HG03064 (cell line): Measurements from ENCODE around the gene ASTN2.
"Not testable (repeated sequence)": the region's sequence is repeated elsewhere in the genome, so short reads cannot be mapped to it uniquely, and the experiment has no call there.

Experiments used
- ATAC-seq: cut with Tn5 transposase; IDR thresholded peaks from one replicate; pipeline ENCODE4 v1.9.1; 2021; ENCODE audit warnings: low read depth; ENCODE audit not compliant: unreplicated experiment

Gene ASTN2

DNA sequence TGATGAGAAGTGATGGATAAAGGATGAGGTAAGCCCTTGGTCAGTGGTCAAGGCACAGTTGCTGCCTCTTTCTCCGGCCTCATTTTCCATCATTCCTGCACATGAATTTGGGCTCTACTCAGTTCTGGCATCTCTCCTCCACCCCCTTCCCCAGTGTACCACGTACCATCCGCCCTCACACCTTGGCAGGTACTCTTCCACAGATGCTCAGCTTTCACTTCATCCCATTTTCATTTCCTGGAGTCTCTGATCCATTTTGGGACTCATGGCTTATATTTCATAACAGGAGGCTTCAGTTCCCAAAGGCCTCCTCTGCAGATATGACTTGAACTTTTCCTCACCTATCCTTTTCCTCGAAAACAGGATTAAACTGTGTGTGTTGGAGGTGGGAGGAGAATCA is 326.7 kb downstream of the ASTN2 start:
- ATAC-seq: no peak

DNA sequence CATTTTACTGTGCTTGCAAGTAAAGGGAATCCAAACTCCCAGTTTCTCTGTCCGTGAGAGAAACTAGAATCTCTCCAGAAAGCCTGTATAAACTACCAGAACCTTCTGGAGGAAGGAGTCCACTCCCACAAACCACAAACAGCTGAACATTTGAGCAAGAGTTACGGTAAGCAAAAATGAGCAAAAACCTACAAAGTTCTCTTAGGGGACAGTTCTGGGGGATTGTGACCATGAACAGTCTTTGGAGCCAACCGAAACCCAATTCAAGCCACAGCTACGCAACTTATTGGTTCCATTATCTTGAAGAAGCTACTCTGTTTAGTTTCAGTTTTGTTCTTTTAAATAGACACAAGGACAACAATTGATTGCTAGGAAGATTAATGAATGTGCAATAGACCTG is 330.6 kb downstream of the ASTN2 start:
- ATAC-seq: no peak

DNA sequence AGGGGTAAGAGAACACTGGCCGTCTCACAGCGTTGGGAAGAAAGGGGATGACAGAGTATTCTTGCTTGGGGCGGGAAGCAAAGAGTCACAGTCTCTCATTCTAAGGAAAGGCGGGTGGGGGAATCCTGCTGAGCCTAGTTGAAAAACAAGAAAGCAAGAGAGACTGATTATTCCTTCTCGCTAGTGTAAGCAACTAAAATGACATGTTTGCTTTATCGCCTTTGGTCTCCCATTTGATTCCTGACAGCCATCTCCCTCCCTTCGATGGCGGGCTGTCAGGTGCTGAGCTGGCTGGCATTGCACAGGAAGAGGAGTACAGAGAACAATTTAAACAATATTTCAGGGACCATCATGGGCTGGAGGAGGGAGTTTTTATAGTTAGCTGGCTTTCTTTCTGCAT is 331.3 kb downstream of the ASTN2 start:
- ATAC-seq: no peak

DNA sequence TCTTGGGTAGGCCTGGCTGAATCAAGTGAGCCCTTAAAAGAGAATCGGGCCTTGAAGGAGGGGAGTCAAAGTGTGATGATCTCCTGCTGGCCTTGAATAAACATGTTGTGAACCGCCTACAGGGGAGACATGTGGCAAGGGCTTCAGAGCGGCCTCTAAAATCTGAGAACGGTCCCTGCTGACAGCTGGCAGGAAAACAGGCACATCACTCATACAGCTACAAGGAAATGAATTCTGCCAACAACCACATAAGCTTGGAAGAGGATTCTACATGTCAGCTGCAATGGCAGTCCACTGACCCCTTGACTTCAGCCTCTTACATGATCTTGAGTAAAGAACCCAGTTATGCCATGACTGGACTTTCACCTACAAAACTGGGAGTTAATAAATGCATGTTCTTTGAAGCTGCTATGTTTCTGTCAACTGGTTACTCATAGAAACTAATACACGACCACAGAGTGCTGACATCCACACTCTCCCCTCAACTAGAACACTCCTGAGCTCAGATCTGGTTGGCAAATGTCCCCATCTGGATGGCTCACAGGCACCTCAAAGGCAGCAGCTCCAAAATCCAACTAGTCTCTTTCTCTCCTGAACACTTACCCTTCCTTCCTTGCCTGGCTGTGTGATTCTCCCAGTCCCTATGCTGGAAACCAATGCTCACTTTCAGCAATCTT is 333.1 kb downstream of the ASTN2 start:
- ATAC-seq: no peak

DNA sequence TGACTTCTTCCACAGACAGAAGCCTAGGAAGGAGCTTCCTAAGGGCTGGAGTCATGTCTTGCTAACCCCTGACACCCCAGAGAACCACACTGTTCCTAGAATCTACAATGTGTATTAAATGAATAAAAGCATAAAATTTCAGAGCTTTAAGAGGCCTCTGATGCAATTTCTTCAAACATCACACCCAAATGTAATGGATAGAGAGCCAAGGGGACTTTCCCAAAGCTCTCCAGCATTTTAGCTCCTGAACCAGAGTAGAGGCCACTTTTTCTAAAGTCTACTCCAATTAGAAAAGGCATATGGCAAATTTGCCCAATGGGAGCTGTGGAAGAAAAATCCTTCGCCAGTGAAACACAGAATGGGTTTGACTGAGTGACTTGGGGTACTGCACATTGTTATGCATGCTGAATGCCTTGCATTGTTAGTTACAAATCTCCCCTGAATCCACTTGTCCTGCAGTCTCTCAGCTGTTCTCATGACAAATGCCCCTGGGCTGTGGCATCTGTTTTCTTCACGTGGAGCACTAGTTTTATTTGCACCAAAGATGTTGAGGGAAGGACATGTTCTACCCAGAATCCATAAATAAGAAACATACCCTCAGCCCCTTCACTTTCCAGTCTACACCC is 334.0 kb downstream of the ASTN2 start:
- no peak for ATAC-seq

DNA sequence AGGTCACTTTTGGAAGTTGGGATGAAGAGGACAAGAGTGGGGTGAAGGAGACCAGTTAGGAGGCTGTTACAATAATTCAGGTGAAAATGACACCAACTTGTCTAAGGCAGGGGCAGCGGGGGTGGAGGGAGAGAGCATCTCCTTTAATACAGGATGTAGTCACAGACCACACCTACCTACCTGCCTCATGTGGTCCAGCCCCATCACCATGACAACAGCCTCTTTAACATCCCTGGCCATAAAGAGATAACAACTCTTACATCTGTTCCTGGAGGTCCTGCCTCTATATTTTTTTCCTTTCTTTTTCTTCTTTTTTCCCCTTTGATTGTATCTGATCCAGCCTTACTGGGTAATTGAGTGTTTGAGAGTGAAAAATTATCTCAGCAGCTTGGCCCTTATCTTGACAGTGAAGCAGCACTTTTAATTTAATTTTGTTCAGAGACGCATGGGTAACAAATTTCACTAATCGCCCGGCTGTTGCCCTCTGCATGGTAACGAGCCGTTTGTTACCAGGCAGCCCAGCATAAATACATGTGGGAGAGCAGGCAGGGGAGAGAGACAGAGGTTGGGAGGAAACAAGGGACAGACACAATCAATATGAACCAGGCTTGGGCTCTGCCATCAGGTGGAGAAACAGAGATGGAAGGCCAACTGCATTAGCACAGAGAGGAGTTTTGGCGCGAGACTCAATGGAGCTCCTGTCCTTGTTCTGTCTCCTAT is 338.1 kb downstream of the ASTN2 start:
- no peak for ATAC-seq

DNA sequence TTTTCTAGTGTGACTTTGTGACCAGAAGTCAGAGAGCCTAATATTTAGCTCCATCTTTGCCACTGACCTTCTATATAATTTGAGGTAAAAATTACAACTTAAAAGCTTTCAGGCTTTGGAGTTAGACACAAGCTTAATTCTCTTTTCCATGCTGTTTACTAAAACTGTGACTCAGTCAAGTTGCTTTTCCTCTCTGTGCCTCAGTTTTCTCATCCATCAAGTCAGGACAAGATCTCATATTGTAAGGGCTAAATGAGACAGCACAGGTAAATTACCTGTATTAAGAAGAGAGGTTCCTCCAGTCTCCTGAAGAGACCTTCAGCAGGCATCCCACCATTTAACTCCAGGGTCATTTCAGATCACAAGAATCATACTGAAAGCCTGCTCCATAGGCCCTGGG is 339.2 kb downstream of the ASTN2 start:
- ATAC-seq: no peak

DNA sequence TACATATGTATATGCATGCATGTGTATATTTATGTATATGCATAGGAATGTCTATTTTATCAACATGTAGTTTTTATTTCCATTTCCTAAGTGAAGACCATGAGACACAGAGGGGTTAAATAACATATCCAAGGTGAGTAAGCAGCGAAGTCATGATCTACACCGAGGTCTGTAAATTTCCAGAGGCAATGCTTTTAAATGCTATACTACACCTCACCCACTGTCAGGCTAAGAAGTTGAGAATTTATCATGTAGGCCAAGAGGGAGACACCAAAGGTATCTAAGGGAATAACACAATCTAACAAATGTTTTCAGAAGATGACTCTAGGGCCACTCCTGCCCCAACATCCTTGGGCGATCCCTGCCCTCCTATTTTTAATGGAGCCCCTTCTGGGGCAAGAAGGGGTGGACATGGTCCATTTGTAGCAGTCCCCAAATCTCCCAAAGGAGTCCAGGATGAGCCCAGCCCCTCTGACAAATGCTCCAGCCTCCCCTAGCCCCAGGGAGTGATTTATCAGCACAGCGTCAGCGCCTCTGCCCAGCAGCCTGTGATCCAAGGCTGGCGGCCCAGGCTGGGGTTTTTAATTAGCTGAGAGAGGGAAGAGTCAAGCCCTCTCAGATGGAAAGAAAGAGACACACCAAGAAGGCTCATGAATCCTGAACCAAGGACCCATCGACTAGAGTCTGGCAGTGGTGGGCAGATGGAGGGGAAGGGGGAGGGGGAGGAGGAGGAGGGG is 339.9 kb downstream of the ASTN2 start:
- ATAC-seq: no peak

DNA sequence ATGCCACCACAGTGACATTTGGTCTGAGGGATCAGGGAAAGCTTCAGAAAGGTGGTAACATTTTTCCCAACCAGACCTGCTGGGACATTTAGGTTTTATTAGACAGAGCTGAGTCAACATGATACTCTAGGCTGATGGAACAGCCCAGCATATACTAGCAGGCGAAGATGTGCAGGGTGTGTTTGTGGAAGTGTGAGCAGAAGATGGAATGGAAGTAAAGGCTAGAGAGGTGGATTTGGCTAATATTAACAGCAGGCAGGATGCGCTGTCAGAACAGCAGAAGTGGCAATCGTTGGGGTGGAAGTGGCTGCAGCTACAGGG is 340.6 kb downstream of the ASTN2 start:
- no peak for ATAC-seq

DNA sequence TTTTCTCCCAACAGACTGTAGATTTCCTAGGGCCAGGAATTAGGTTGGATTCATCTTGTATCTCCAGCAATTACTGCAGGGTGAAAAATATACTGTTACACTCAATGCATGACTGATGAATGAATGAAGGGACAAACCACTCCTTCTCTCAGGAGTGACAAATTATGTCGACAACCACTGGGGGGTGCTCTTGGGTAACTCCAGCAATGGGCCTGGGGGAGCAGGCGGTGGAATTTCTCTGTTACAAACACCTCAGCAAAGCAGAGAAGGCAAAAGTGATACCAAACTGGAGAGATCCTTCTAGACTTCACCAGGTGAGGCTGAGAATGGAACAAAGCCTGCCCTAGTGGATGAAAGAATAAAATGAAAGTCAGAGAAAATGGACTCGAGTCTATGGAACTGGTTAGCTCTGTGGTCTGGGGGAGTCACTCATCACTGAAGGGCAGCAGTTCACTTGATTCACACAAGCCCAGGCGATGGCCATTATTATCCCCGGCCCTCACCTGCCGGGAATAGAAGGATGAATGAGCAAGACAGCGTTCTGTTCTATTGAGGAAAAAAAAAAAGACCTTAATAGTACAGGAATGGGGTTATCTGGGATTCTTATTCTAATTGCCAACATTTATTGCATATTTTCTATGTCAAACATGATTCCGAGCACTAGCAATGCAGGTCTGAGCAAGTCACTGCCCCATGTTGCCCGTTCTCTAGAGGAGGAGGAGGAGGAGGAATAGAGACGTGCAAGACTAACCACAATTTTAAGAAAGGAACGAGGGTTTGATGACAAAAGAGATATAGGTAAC is 341.1 kb downstream of the ASTN2 start:
- ATAC-seq: no peak

DNA sequence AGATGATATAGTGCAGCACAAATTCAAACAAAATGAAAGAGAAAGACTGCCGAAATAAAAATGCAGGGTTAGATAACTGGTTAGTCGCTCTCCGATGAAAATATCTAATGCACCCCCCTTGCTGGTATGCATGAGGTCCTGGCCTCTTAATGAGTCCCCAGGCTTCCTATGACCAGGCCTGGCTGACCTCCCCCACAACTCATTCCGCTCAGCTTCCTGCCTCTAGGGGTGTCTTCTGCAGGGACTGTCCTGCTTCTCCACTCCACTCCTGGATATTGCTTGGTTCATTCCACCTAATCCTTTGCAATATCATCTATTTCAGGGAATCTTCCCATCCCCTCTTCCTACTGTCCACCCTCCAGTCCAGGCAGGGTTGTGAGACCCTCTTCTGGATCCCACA is 341.8 kb downstream of the ASTN2 start:
- no peak for ATAC-seq

DNA sequence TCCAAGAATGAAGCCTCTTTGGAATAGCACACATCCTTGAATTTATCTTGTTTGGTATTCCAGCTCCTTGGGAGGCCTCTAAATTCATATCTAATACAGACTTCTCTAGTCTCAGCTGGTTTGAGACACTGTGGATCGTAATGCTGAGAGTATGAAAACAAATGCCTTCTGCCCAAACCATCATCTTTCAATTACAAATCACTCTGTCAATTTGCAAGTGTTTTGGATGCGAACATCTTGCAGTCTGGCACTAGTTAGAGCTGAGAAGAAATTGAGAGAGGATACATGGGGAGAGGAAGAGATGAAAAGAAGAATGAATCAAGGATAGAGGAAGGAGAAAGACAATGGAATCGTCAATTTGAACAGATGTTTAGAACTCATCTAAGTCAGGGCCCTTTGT is 342.6 kb downstream of the ASTN2 start:
- no peak for ATAC-seq

DNA sequence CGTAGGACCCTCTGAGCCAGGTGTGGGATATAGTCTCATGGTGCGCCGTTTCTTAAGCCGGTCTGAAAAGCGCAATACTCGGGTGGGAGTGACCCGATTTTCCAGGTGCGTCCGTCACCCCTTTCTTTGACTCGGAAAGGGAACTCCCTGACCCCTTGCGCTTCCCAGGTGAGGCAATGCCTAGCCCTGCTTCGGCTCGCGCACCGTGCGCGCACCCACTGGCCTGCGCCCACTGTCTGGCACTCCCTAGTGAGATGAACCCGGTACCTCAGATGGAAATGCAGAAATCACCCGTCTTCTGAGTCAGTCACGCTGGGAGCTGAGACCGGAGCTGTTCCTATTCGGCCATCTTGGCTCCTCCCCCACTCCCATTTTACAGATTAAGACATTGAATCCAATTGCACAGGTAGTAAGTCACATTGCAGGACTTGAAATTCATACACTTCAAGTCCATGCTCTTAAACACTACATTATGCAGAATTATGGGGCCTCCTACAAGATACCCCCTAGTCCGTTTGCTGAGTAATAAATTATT is 343.1 kb downstream of the ASTN2 start:
- ATAC-seq: not testable (repeated sequence)

DNA sequence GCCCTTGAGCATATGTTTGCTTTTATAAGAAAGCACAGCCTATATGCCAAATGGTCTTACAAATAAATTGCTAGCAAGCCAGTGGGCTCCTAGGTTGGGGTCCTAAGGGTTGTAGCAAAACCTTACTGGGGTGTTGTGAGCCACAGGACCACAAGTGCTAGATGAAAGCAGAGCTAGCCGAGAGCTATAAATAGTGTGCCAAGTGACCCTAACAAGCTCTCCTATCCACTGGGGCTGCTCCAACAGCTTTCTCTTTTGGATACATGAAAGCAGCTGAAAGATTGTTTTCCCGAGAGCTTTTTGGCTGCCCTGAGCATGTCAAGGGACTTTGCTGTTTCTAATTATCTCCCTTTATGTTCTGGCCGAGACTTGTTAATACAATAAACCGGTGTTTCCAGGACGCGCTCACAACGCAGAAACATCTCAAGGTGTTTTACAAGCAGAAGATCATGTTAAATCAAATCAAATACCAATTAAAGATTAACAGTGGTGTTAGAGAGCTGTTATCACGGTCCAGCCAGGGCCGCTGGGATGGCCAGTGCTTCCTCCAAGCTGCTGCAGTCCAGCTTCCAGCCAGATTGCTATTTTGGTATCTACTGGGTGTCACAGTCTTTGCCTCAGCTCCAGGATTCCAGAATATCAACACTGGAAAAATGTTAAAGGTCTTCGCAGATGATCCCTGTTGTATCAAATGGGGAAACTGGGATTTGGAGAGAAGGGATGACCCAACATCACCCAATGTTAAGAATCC is 351.0 kb downstream of the ASTN2 start:
- no peak for ATAC-seq

DNA sequence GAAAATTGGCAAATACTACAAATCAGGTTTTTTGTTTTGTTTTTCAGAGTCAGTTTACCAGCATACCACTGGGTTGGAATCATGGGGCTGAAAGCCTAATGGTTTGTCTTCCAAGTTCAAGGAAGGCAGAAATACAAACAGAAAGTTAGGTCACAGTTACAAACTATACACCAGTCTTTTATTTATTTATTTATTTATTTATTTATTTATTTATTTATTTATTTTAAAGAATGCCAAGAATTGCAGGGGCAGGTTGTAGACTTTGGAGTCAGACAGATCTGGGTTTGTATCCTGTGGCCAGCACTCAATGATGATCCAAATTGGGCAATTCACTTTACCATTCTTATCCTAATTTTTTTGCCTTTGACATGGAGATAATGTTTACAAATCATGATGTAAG is 353.9 kb downstream of the ASTN2 start:
- no peak for ATAC-seq

DNA sequence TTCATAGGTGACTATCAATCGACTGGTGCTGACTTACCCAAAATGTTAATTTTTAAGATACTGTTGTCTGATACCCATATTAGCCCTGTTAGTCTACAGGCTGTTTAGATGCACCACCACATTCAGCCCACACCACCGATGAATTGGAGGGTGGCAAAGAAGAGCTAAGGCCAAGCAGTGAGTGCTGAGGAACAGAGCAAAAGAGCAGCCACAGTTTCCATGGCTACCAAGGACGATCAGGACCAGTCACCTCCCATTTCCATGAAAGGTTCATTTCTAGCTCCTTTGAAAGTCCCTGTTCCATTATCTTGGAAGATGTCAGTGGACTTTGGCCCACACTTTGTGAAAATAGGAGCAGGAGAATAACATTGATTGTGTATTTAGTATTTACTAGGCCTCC is 364.9 kb downstream of the ASTN2 start:
- ATAC-seq: no peak

DNA sequence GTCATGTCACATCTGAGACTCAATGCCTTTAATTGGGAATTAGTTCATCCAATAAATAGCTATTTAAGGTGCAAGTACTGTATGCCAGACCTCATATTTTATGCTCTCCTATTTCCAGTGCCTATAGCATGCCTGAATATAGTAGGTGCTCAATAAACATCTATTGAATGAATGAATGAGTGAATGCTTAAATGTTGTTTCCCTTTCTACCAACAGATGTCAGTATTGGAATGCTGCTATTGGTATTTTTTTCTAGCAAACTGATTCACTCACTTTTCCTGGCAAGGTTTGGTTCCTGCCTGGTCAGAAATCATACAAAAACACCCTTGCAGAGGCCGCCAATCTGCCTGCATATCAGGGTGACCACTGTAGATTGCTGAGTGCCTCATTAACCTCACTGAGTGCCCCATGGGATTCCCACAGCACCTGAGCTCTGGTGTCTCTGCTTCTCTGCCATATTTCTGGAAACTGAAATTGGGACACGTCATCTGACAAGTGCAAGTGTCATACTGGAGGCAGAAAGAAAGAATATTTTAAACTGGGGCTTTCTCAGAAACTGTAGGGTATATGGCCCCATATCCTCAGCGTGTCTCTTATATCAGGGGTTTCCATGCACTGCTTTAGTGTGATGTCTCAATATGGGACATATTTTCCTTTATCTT is 368.1 kb downstream of the ASTN2 start:
- no peak for ATAC-seq

DNA sequence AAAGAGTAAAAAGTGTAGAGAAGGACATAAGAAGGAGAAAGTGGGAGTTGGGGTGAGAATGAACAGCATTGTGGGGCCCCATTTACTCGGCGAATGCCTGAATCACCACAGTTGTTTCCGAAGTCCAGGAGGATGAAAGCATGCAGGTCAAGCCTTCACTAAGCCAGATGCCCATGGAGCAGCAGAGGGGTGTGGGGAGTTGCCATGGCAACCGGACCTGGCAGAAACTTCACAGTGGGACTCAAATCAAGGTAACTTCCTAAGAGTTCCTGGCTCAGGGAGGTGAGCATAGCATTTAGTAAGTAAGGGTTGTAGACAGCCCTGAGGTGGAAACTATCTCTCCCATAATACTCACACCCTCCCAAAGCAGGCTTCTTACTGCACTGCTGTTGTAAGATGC is 370.6 kb downstream of the ASTN2 start:
- no peak for ATAC-seq

DNA sequence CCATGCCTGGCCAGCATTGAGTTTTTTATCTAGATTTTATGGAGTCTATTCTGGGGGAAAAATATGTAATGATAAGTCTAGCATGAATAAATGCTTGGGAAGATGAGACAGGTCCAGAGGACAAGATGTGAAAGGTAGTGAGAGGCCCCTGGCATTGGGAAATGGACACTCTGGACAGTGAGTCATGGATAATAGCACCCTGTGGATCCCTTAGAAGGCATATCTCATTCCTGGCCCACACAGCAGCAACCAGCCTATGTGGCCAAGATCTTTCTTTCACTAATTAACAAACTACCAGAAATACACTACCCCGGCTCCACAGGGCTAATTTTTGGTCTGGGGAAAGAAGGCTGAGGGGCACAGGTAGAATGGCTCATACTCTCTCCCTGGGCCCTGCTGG is 371.7 kb downstream of the ASTN2 start:
- ATAC-seq: no peak
